Measurements from ENCODE around the gene KLF16.
"Not testable (repeated sequence)": the region's sequence is repeated elsewhere in the genome, so short reads cannot be mapped to it uniquely, and the experiment has no call there.

The KLF16 gene

DNA sequence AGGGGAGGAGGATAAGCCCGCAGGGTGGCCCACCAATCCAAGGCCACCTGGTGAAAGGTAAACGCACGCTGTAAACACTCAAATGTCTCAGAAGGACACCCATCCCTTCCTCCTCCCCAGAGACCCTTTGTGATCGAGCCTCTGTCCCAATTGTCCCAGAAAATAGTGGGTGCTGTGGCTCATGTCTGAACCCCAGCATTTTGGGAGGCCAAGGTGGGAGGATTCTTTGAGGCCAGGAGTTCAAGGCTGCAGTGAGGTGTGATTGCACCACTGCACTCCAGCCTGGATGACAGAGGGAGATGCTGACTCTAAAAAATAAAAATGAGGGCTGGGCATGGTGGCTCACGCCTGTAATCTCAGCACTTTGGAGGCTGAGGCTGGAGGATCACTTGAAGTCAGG lies 25.0 kb upstream of the KLF16 start:
- Mint-ChIP-seq H3K4me1 (peaks cover 24% of the 10 kb centered on the region), H3K27me3 (ENCODE audit: low read depth, poor library complexity) (peaks cover 14% of the 10 kb centered on the region), H3K36me3 (ENCODE audit: low read depth) (no peaks in the 10 kb centered on the region), H3K9me3 (no peaks in the 10 kb centered on the region), H3K27ac (no peak overlapping the region), H3K4me3 (no peak overlapping the region)
- TF ChIP-seq, protein P1, sequence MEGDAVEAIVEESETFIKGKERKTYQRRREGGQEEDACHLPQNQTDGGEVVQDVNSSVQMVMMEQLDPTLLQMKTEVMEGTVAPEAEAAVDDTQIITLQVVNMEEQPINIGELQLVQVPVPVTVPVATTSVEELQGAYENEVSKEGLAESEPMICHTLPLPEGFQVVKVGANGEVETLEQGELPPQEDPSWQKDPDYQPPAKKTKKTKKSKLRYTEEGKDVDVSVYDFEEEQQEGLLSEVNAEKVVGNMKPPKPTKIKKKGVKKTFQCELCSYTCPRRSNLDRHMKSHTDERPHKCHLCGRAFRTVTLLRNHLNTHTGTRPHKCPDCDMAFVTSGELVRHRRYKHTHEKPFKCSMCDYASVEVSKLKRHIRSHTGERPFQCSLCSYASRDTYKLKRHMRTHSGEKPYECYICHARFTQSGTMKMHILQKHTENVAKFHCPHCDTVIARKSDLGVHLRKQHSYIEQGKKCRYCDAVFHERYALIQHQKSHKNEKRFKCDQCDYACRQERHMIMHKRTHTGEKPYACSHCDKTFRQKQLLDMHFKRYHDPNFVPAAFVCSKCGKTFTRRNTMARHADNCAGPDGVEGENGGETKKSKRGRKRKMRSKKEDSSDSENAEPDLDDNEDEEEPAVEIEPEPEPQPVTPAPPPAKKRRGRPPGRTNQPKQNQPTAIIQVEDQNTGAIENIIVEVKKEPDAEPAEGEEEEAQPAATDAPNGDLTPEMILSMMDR (IDR thresholded peaks at IDR 0.05): no peak
- no peak for DNase-seq

DNA sequence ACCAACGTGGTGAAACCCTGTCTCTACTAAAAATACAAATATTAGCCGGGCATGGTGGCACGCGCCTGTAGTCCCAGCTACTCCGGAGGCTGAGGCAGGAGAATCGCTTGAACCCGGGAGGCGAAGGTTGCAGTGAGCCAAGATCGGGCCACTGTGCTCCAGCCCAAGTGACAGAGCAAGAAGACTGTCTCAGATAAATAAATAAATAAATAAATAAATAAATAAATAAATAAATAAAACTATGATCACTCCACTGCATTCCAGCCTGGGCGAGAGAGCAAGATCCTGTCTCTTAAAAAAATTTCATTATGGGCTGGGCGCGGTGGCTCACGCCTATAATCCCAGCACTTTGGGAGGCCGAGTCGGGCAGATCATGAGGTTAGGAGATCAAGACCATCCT lies 23.0 kb upstream of the KLF16 start:
- not testable (repeated sequence) for DNase-seq; H3K9me3 Mint-ChIP-seq; H3K36me3 Mint-ChIP-seq (ENCODE audit: low read depth); H3K27ac Mint-ChIP-seq
- Mint-ChIP-seq H3K4me3 (peak overlapping the region; percentile 74), H3K27me3 (ENCODE audit: low read depth, poor library complexity) (peaks cover 14% of the 10 kb centered on the region), H3K4me1 (peaks cover 37% of the 10 kb centered on the region)

DNA sequence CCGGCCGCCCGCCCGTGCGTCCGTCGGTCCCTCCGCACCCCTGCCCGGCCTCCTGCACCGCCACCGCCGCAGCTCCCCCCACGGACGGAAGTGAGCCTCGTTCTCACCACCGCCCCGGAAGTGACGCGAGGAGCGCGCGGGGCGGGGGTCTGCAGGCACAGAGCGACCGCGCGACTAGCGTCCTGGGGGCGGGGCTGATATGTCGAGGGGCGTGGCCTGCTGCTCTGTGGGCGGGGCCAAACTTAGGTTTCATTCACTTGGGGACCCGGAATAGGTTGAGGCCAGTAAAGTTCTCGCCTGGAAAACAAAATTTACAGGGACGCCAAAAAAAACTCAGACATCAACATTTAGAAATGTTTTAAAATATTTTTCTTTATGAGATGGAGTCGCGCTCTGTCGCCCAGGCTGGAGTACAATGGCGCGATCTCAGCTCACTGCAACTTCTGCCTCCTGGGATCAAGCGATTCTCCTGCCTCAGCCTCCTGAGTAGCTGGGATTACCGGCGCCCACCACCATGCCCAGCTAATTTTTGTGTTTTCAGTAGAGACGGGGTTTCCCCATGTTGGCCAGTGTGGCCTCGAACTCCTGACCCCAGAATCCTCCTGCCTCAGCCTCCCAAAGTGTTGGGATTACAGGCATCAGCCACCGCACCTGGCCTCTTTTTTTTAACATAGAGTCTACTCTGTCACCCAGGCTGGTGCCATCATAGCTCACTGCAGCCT lies 22.2 kb upstream of the KLF16 start, which contains the start of gene ABHD17A:
ABHD17A (minus strand) TSS at position 99 of the 722 bp plus-strand sequence. CDS start 3,930 bp downstream, outside the sequence.
- peak; percentile 95 for DNase-seq
- H3K27ac Mint-ChIP-seq: peak within 1 kb of the TSS; percentile 91
- H3K36me3 Mint-ChIP-seq (ENCODE audit: low read depth); H3K9me3 Mint-ChIP-seq: not testable (repeated sequence)
- H3K4me1 Mint-ChIP-seq: peaks cover 37% of the 10 kb centered on the region
- H3K4me3 Mint-ChIP-seq: peak within 1 kb of the TSS; percentile 99
- H3K27me3 Mint-ChIP-seq (ENCODE audit: low read depth, poor library complexity): peaks cover 14% of the 10 kb centered on the region

DNA sequence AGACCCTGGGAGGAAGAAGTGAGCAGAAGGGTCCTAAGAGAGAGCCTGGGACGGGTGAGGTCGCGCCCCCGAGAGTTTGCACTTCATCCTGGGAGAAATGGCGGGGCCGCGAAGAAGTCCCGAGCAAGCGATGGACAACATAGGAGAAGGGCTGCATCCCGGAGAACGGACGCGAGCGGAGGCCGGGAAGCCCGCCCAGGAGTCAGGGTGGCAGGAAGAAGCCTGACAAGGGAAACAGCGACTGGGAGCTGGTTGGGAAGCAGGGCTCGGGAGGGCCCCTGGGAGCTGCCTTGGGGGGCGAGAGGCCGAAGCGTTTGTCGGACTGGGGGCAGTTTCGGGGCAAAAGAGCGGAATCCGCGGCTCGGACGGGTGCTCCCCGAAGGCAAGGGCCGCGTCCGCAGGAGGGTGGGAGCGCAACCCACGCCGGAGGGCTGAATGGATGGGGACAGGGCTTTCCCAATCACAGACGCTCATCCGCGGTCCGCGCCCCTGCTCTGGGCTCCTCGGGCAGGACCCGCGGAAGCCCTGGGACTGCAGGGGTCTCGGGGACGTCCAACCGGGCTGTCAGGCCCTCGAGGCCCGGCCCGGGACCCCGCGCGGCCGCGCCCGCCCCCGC lies 21.4 kb upstream of the KLF16 start:
- Mint-ChIP-seq H3K27ac (peak overlapping the region; percentile 91), H3K4me3 (peak overlapping the region; percentile 99), H3K9me3 (no peaks in the 10 kb centered on the region), H3K36me3 (ENCODE audit: low read depth) (no peaks in the 10 kb centered on the region), H3K4me1 (peaks cover 37% of the 10 kb centered on the region), H3K27me3 (ENCODE audit: low read depth, poor library complexity) (peaks cover 12% of the 10 kb centered on the region)
- peak; percentile 37 for DNase-seq
- TF ChIP-seq, protein P1 (IDR thresholded peaks at IDR 0.05): no peak

DNA sequence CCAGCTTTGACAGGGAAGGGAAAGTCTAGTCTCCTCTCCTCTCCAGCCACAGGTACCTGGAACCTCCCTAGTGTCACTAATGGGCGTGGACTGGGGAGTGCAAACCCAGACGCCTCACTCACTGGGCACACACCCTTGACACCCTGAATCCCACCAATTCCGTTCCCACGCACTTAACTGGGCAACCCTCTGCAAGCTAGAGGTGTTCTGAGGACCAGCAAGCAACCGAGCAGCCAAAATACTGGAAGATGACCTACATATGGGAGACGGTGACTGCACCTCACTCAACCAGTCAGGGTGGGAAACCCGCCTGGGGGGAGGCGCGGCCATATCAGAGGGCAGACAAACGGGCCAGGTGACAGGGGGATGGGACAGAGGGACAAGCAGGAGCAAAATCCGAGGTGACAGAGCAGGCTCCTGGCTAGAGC lies 20.9 kb upstream of the KLF16 start:
- DNase-seq: no peak
- Mint-ChIP-seq H3K9me3 (no peaks in the 10 kb centered on the region), H3K27me3 (ENCODE audit: low read depth, poor library complexity) (peaks cover 12% of the 10 kb centered on the region), H3K36me3 (ENCODE audit: low read depth) (no peaks in the 10 kb centered on the region), H3K4me3 (peak overlapping the region; percentile 99), H3K4me1 (peaks cover 37% of the 10 kb centered on the region), H3K27ac (peak overlapping the region; percentile 91)
- TF ChIP-seq, protein P1 (IDR thresholded peaks at IDR 0.05): no peak

DNA sequence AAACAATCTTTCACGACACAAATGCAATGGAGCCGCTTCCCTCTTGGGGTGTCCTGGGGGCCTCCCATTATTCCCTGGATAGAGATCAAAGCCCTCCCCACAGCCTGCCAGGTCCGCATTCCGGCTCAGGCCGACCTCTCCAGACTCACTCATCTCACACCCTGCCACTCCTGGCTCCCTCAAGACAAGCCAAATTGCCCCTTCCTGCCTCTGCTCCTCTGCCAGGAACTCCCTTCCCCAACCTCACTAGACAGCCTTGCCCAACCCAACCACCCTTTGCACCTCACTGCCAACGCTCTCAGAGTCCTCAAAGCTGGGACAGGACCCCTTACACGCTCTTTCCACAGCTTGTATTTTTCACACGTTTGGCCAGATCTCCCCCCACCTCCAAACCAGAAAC lies 20.4 kb upstream of the KLF16 start:
- Mint-ChIP-seq H3K4me1 (peaks cover 37% of the 10 kb centered on the region), H3K36me3 (ENCODE audit: low read depth) (no peaks in the 10 kb centered on the region), H3K27ac (peak overlapping the region; percentile 28), H3K27me3 (ENCODE audit: low read depth, poor library complexity) (peaks cover 12% of the 10 kb centered on the region), H3K4me3 (peak overlapping the region; percentile 99), H3K9me3 (no peaks in the 10 kb centered on the region)
- TF ChIP-seq, protein P1 (IDR thresholded peaks at IDR 0.05): no peak
- no peak for DNase-seq

Data from nephron progenitor cell (in vitro differentiated cells).